DOHH2 (cell line): Measurements from ENCODE around the gene C5orf58.

Experiments
- CTCF ChIP-seq: fragments of 200-600 bp; sonication (generic); IDR thresholded peaks from one replicate; pipeline ENCODE4 v1.5.1; 2014; ENCODE audit warnings: antibody characterized with exemption, mild to moderate bottlenecking, low read depth, low read length; ENCODE audit not compliant: poor library complexity, severe bottlenecking
- EZH2phosphoT487 ChIP-seq: fragments of 200-600 bp; sonication (generic); IDR thresholded peaks from 2 replicates; pipeline ENCODE4 v1.6.1; 2017; ENCODE audit warnings: borderline replicate concordance, mild to moderate bottlenecking, antibody characterized with exemption, low read length, moderate library complexity, mixed read lengths

GRCh38 chr5:170284231-170284630, 51.4 kb downstream of the C5orf58 start:
- TF ChIP-seq CTCF (no peak), EZH2phosphoT487 (no peak)
